Gastroesophageal sphincter (tissue), 3 donors: Measurements from ENCODE around the gene GLTP.

ENCODE experiments used
- EP300 ChIP-seq: sonication (generic); formaldehyde crosslinking; IDR thresholded peaks from one replicate; pipeline ENCODE4 v1.6.1; 2017; ENCODE audit warnings: antibody characterized with exemption, mild to moderate bottlenecking
- TF ChIP-seq, protein P1 (sequence below), 4 experiments: fragments of 200-600 bp in 2 of 4; fragments of 450-650 bp in 2 of 4; sonication (generic) in 1 of 4; IDR thresholded peaks; one replicate each; pipeline ENCODE4 v1.5.1; 2017 to 2019; ENCODE audit warnings: antibody characterized with exemption in 4 of 4, mild to moderate bottlenecking in 2 of 4, moderate library complexity in 2 of 4

DNA sequence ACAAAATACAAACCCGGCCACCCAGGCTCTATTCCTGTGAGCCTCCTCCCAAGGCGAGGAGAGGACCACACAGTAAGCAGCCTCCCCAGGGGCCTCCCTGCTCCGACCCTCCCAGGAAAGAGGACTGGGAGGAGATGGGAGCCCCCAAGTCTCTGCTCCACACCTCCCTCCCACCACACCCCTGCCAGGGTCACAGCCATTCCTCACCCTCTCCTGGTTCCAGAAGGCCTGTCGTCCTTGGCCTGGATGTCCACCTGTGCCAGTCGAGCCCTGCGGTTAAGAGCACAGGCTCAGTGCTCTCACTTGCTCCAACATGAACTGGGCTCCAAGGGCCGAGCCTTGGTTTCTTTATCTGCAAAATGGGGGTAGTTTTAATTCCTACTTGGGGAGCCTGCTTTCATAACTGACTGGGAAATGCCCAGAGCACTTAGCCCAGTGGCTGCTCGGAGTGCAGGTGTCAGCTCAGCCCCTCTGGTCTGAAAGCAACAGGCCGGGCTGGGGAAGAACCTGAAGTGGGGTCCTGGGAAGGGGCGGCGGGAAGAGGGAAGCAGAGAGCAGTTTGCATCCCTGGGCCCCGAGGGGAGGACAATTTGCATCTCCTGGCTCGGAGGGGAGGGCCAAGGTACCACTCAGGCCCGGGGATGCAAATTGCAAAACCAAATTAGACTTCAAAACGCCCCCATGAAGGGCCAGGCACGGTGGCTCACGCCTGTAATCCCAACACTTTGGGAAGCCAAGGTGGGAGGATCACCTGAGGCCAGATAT lies 43.3 kb upstream of the GLTP start:
- TF ChIP-seq, protein P1, sequence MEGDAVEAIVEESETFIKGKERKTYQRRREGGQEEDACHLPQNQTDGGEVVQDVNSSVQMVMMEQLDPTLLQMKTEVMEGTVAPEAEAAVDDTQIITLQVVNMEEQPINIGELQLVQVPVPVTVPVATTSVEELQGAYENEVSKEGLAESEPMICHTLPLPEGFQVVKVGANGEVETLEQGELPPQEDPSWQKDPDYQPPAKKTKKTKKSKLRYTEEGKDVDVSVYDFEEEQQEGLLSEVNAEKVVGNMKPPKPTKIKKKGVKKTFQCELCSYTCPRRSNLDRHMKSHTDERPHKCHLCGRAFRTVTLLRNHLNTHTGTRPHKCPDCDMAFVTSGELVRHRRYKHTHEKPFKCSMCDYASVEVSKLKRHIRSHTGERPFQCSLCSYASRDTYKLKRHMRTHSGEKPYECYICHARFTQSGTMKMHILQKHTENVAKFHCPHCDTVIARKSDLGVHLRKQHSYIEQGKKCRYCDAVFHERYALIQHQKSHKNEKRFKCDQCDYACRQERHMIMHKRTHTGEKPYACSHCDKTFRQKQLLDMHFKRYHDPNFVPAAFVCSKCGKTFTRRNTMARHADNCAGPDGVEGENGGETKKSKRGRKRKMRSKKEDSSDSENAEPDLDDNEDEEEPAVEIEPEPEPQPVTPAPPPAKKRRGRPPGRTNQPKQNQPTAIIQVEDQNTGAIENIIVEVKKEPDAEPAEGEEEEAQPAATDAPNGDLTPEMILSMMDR (IDR thresholded peaks at IDR 0.05), result no peak
- no peak for TF ChIP-seq EP300
